GM18870 (cell line): Measurements from ENCODE around the gene PKP4.

Experiments
- ATAC-seq: cut with Tn5 transposase; IDR thresholded peaks from one replicate; pipeline ENCODE4 v1.9.1; 2021; ENCODE audit warnings: moderate library complexity; ENCODE audit not compliant: unreplicated experiment

PKP4 gene

DNA sequence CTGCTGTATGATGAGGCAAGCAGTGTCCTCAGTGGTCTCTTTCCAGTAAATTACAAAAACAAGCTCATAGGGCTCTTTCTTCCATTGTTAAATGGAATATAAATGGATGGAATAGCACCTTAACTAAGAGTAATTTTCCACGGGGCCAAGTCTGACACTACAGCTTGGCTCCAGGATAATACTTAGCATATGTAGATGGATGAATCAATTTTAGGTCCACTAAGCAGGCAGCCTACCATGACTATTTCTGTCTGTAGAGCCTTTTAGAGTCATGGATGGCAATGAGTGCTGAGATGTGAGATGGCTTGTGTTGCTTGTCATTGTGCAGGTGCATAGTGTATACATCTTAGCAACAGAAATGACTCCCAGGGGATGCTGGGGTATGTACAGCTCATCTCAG lies 125.9 kb downstream of the PKP4 start:
- no peak for ATAC-seq

DNA sequence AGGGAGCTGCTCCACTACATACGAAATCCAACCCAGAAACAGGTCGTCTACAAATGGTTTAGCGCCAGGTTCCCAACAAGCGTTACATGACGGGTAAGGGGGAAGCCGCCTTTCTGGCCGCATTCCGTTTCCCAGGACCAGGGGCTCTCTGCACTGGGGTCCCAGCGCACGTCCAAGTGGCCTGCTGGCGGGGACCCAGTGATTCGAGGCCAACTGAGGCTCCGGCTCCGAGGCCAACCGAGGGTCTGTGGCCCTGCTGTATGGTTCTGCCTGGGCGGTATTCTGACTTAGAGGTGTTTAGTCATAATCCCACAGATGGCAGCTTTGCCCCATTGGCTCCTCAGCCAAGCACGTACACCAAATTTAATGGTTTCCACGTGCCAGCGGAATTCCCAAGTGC lies 127.2 kb downstream of the PKP4 start:
- no peak for ATAC-seq

DNA sequence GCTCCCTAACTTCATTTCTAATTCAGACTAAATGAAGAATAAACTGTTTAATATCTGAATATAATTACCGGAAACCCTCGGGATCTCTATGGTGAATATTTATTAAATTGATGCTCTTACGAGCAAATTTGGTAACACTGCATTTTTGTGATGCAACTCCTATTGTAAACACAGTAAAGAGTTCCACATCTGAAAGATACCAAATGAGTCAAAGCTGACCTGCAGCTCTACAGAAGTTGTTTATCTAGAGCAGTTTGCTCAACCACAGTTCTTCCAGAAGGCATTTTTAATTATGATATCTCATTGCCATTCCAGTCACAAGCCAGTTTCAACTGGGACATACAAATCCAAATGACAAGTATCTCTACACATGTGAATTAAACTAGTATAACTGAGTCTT lies 129.7 kb downstream of the PKP4 start:
- no peak for ATAC-seq

DNA sequence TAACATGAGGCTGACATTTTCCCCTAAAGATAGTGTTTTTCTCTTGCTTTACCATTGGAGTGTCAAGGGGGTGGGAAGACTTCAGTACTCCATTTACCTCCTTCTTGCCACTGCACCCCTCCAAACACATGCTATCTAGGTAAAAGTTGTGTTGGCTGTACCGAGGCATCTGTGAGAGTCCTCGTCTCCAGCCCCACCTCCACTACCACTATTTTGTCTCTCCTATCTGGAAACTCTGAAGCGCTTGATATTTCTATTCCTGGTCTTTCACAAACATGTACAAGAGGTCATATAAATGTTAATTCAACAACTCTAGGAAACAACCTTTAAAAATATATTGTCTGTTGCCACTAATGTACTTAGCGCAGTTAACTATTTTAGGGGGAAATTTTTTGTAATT lies 132.6 kb downstream of the PKP4 start:
- no peak for ATAC-seq

DNA sequence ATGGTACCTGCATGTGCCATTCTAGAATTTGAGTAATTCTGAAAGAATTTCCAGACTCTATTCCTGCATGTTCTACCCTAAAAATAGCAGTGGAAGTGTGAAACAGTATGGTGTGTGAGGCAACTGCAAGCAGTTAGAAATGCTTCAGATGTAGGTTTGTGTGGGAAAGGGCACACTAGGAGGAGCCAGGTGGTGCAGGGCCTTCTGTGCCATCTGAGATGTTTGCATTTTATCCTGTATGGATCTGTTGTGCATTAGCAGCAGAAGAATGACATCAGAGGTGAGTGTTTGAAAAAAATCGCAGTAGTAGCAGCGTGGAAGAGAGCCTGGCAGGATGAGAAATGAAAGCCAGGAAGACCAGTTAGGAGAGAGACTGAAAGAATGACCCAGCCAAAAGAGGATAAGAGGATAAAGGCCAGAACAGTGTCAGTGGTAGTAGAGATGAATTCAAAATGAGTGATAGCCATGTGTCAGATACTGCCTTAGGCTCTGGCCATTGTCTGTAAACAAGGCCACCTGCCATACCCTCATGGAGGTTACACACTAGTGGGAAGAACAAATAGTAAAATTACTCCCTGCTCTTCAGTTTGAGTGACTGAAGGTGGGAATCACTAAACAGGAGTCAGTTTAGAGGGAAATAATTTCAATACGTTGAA lies 142.2 kb downstream of the PKP4 start:
- no peak for ATAC-seq

DNA sequence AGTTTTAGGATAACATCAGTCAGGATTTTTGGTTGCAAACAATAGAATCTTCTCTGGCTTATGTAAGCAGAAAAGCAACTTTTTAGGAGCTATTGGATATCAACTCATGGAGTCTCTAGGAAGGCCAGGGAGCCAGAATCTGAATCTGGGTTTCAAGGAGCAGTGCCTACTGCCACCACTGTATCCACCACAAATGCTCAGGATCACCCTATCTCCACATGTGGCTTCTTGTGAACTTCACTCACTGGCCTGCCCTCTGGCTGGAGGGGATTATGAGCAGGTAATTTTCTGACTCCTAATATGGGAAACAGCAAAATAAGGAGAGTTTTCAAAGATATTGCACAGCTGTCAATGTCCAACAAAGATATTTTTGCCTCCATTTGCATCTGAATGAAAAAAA lies 142.9 kb downstream of the PKP4 start:
- no peak for ATAC-seq

DNA sequence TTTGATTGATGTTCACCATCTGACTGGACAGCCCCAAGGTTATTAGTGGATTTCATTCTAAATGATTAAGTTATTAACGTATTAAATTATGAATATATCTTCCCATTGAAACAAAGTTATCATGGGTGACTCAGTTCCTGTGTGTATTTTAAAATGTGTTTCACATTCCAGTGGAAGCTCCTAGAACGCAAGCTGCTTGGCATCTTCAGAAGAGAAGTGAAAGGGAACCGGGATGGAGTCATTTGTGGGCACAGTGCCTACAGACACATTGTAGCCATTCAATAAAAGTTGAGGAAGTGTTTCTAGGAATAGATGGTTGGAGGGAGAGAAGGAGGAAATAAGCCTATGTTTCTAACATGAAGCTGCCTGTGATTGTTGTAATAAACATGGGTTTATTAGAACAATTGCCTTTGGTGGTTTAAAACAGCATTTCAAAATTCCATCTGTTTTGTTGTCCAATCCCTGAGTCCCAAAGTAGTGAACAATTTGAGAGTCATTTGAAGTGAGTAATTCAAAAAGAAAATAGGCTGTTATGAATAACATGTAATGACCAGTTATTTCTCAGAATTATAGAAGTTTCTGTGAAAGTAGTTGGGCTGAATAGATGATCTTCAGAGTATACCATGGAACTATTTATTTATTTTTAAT lies 143.5 kb downstream of the PKP4 start:
- no peak for ATAC-seq

DNA sequence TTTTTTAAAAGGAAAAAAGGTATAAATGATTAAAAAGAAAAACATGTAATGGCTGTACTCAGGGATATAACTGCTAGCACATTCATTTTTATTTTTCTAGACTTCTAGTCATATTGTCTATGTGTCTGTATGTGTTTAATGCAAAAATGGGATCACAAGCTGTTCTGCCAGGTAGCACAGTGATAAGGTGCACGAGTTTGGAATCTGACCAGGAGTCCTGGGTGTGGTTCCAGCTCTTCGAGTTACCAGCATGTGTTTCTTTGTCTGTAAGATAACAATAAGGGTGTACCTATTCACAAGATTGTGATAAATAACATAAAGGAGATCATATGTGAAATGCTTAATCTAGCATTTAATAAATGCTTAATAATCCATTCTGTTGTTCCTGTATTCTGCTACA lies 145.3 kb downstream of the PKP4 start:
- no peak for ATAC-seq

DNA sequence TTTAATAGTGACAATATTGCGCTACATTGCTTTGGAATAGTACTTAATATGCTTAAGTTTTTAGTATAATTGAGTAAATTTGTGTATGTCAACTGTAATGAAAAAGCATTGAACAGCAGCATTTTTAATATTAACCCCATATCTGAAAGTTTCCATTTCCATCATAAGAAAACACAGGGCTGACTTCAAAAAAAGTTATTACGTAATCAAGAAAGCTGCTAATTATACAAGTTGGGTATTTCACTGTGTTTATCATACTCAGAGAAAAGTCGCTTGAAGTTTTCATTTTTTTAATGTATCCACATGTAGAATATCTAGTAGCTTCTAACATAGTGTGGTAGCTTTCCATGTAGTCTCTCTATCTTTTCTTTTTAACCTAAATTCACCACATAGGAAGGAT lies 146.5 kb downstream of the PKP4 start:
- ATAC-seq, result no peak

DNA sequence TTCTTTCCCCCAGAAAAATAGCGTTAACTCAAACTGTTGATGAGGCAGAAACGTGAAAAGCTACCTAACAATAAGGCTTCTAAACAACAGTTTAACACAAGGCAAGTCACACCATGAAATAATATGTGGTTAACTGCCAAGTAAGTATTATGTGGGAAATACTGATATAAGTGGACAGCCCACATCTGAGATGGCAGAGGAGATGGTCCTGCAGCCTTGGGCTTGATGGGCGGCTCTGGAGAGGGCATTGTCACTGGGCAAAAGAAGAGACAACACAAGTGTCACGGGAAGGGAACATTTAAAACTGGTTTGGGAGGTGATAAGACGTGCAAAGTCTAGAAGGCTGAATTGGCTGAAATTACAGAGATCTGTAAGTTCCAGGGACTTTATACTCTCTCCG lies 147.2 kb downstream of the PKP4 start:
- no peak for ATAC-seq

DNA sequence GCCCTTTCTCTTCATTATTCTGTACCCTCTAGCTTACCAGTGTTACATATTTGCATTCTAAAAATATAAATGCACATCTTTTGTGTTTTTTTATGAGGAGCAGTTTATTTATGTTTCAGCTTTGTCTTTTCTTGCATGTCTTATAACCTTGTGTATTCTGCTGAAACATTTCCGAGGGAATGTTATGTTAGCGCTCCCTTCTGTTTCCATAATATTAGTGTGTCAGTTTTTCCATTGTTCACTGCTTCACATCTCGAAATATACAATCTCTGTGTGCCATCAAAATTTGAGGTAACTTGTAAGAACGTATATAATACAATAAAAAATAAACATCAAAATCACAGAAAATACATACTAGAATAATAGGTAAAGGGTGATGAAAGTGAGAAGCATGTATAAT lies 153.3 kb downstream of the PKP4 start:
- ATAC-seq, result no peak

DNA sequence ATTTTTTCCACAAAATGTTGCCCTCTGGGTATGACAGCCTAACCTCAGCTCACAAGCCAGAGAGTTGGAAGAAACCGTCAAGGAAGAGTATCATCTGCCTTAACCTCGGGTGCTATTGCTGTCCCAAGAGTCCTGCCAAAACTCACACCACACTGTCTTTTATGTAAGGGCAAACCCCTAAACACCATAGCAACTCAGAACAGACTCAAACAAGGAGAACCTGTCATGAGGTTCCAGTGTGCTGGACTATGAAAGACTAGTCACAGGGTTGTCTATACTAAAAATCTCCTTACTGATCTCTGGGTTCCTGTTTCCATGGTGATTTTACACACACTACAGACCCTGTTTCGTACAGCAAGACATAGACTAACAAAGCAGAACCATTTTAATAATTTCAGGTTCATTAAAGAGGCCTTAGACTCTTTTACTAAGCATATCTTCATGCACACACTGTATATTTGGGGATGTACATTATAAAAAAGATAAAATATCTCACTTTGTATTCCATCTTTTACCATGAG lies 159.8 kb downstream of the PKP4 start:
- ATAC-seq, result no peak

DNA sequence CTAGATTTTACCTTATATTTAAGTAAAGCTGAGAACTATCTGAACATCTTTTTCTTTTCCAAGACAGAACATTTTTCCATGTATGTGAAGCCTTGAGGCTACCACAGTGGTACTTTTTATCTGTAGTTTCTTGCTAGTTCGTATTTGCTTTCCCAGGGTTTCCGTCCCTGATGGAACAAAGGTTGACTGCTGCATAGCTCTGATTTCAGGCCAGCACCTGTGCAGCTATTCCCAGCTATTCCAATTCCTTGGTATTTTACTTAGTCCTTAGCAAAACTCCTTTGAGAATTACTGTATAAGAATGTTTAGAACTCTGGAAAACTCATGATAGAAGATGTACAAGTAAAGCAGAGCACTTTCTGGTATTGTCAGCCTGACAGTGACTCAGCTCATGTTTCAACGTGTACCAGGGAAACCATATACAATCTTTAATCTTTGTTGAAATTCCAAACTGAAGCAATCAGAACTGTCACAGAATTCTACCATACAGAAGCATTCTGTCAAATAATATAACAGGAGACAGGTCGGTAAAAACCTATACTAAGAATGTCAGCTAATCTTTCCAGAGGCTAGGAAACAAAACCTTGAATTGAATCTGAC lies 162.2 kb downstream of the PKP4 start:
- ATAC-seq, result no peak

DNA sequence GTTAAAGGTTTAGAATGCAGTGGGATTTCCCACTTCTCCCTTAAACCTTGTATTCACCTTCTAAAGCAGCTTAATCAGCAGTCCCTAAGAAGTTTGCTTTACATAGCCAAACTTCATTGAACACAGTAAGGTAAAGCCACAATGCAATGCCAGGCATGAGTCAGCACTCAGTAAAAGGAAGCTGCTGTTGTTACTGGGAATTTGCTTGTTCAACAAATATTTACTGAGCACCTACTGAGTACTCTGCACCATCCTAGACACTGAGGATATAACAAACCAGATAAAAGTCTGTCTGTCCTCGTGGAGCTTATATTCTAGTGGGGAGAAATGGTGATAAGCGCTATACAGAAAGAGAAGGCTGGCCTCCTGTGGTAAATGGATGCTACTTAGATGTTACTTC lies 162.7 kb downstream of the PKP4 start:
- no peak for ATAC-seq

DNA sequence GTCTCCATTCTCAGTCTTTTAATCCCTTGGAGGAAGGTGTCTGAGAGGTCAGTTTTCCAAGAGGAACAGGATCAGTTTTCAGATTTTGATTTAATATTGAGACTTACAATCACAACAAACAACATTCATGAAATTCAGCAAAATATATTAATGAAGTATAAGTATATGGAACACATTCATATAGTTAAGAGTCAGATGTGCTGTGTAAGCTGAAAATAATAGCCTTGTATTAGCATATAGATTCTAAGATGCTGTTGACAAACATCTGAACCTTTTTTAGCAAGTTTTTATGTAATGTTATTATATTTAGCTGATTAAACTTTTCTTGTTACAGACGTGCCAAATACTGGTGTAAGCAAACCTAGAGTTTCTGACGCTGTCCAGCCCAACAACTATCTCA lies 163.9 kb downstream of the PKP4 start:
- no peak for ATAC-seq

DNA sequence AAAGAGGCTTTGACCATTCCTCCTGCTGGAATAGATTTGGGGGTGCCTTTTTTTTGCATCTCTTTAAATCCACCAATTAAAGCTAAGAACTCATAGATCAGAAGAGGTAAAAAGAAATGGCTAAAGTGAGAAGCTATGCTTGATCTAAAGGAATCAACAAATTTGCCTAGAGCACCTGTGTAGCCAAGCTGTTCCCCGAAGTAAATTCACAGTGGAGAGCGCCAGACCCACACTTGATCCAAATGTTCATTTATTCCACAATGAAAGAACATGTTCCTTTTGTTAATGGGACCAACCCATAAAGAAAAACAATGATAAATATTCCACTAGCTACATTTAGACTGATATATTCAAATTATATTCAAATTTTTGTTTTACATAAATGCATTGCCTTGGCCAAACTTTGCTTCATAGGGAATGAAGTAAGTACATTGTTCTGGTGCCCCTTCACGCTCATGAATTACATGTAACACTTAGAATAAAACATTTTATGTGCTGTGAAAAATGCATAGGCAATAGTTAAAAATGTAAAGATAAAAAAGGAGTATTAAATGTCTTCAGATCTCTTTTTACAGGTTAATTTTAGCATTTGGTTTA lies 167.4 kb downstream of the PKP4 start:
- ATAC-seq, result no peak

DNA sequence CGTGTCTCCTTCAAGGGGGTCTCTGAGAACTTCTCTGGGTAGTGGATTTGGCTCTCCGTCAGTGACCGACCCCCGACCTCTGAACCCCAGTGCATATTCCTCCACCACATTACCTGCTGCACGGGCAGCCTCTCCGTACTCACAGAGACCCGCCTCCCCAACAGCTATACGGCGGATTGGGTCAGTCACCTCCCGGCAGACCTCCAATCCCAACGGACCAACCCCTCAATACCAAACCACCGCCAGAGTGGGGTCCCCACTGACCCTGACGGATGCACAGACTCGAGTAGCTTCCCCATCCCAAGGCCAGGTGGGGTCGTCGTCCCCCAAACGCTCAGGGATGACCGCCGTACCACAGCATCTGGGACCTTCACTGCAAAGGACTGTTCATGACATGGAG lies 168.2 kb downstream of the PKP4 start:
- ATAC-seq, result no peak

DNA sequence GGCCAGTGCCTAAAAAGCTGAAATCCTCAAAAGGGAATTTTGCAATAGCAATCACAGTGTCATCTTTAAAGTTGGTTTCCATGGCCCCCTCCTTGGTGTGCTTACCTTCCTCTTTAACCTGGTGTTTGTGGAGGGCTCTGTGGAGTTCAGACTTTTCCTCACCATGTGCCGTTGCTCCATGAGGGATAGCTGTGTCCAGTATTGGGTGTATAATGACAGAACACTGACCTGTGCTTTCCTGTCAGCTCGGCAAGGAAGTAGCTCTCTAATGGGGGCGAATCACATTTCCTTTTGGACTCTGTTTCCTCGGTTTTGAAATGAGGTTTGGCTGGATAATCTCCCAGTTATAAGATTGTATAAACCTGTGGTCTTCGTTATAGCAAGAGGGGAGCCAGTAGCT lies 172.4 kb downstream of the PKP4 start:
- no peak for ATAC-seq

DNA sequence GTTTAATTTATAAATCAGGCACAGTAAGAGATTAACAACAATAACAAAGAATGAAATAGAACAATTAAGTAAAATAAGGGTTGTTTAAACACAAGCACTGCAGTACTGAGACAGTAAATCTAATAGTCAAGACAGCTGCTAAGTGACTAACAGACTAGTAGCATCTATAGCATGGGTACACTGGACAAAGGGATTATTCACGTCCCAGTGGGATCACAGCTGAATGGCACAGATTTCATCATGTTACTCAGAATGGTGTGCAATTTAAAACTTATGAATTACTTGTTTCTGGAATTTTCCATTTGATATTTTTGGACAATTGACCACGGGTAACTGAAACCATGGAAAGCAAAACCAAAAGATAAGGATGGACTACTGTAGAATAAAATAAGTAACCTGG lies 176.5 kb downstream of the PKP4 start:
- ATAC-seq, result no peak

DNA sequence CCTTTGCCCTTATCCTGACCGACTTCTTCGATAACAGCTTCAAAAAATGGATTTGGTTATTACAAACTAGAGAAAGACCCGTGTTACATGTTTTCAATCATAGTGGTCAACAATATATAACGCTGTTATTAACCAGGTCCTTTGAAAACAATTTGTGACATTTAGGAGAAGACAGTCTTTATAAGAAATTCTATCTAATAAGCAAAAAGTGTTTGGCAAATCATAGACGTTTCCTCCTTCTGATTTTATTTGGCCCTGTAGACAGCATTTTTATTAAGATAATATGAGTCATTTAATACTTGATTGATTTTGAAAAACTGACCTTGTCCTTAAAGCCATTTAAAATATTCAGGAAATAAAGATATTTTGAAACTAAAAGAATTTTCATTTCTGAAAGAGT lies 177.9 kb downstream of the PKP4 start:
- ATAC-seq, result no peak

DNA sequence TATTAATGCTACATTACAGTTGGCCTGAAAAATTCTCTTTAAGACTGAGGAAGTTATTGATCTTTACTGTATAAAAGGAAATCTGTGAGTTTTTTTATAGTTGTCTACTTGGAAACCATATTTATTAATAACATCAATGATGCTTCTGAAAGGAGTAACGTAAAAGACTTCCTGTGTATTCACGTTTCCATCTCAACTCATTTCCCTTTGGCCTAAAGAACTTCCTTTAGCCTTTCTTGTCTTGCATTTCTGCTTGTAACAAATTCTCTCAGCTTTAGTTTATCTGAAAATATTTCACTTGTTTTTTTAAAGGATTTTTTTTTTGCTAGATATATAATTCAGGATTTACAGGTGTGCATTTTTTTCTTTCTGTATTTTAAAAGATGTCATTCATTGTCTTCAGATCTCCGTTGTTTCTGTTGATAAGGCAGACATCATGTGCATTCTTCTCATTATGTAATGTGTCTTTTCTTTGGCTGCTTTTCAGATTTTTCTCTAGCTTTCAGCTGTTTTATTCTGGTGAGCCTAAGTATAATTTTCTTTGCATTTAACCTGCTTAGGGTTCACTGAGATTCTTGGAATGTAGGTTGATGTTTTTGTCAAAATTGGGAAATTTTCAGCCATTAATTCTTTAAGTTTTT lies 179.3 kb downstream of the PKP4 start:
- no peak for ATAC-seq

DNA sequence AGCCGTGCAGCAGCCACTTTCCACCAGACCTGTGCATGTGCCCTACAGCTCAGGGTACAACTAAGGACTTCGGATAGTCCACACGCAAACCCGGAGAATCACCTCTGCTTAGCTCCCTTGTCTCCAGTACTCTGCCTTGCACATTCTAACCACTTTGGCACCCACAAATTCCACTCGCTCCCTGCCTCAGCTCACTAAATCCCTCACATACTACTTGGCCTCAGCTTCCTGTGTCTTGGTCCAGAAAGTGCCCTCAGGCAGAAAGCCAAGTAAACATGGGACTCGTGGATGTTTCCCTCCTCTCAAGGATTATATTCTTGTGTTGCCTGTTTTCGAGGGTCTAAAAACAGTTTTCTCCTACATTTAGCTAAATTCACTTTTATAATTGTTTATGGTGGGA lies 180.6 kb downstream of the PKP4 start:
- ATAC-seq, result no peak
